Keratinocyte (primary cell): Measurements from ENCODE around the gene GIT2.

Experiments used
- EZH2 ChIP-seq: IDR thresholded peaks from one replicate; pipeline ENCODE4 v1.6.1; 2012; ENCODE audit warnings: inconsistent platforms, mild to moderate bottlenecking, low read length, moderate library complexity
- TF ChIP-seq, protein P1 (sequence below), 3 experiments: IDR thresholded peaks in 1 of 3; conservative IDR thresholded peaks in 1 of 3; optimal IDR thresholded peaks in 1 of 3; 2 replicates in 2 of 3; 3 replicates in 1 of 3; pipeline versions ENCODE3 to v1.5.1; 2011; ENCODE audit warnings: low read length in 3 of 3, mild to moderate bottlenecking in 3 of 3, moderate library complexity in 2 of 3, control low read depth in 1 of 3, inconsistent platforms in 1 of 3; ENCODE audit not compliant: insufficient read depth in 2 of 3; ENCODE audit errors: extremely low read depth in 1 of 3

GRCh38 chr12:109963743-109964429 is 32.3 kb downstream of the GIT2 start:
- TF ChIP-seq, protein P1, sequence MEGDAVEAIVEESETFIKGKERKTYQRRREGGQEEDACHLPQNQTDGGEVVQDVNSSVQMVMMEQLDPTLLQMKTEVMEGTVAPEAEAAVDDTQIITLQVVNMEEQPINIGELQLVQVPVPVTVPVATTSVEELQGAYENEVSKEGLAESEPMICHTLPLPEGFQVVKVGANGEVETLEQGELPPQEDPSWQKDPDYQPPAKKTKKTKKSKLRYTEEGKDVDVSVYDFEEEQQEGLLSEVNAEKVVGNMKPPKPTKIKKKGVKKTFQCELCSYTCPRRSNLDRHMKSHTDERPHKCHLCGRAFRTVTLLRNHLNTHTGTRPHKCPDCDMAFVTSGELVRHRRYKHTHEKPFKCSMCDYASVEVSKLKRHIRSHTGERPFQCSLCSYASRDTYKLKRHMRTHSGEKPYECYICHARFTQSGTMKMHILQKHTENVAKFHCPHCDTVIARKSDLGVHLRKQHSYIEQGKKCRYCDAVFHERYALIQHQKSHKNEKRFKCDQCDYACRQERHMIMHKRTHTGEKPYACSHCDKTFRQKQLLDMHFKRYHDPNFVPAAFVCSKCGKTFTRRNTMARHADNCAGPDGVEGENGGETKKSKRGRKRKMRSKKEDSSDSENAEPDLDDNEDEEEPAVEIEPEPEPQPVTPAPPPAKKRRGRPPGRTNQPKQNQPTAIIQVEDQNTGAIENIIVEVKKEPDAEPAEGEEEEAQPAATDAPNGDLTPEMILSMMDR (optimal IDR thresholded peaks at IDR 0.05 in 1 of 3, IDR thresholded peaks at IDR 0.05 in 1 of 3, conservative IDR thresholded peaks at IDR 0.05 in 1 of 3; ENCODE audit: extremely low read depth in 1 of 3, insufficient read depth in 2 of 3, low read length in 3 of 3): no peak
- TF ChIP-seq EZH2: no peak
